K562 (cell line): ENCODE results near the gene HOXC12. TPM values are rescaled to one million over a fixed set of nuclear protein-coding genes. Genes with fewer than 3 reads are reported as not detected.

Experiments used
- AFF4 ChIP-seq: sonication (generic); formaldehyde crosslinking; IDR thresholded peaks from 2 replicates; pipeline ENCODE4 v1.8.0; 2023; ENCODE audit warnings: mild to moderate bottlenecking, missing genetic modification reagents
- CBX2 ChIP-seq: fragments of 200-600 bp; sonication (generic); IDR thresholded peaks from one replicate; pipeline ENCODE4 v1.6.1; 2012; ENCODE audit warnings: mild to moderate bottlenecking, low read length, inconsistent platforms; ENCODE audit not compliant: insufficient read depth, poor library complexity, severe bottlenecking
- DDX20 ChIP-seq: fragments of 450-650 bp; IDR thresholded peaks from 2 replicates; pipeline ENCODE4 v1.6.1; 2016; ENCODE audit warnings: missing genetic modification characterization, low read depth, mild to moderate bottlenecking, missing compliant biosample characterization, moderate library complexity
- EGR1 ChIP-seq: fragments of 450-650 bp; conservative IDR thresholded peaks from 2 replicates; pipeline ENCODE4 v1.6.1; 2017; ENCODE audit warnings: mild to moderate bottlenecking
- LCOR ChIP-seq: sonication (generic); formaldehyde crosslinking; IDR thresholded peaks from 2 replicates; pipeline ENCODE4 v1.8.0; 2022; ENCODE audit warnings: mild to moderate bottlenecking, missing genetic modification reagents
- PCBP2 ChIP-seq: fragments of 200-400 bp; formaldehyde crosslinking; IDR thresholded peaks from 2 replicates; pipeline ENCODE4 v1.6.1; 2018; ENCODE audit warnings: low read length, low read depth, mild to moderate bottlenecking, moderate library complexity; ENCODE audit not compliant: poor library complexity, severe bottlenecking
- TEAD1 ChIP-seq, 2 experiments: fragments of 450-650 bp in 1 of 2; sonication (generic) in 1 of 2; formaldehyde crosslinking; IDR thresholded peaks; 2 replicates each; pipeline versions ENCODE4 v1.4.0 to v1.8.0; 2020 to 2022; ENCODE audit warnings: mild to moderate bottlenecking in 2 of 2, missing genetic modification reagents in 1 of 2
- TRIM24 ChIP-seq, 2 experiments: fragments of 450-650 bp; IDR thresholded peaks; 2 replicates each; pipeline ENCODE4 v1.6.1; 2016
- ZBTB17 ChIP-seq: fragments of 450-650 bp; formaldehyde crosslinking; IDR thresholded peaks from 2 replicates; pipeline ENCODE4 v1.4.0; 2020; ENCODE audit warnings: mild to moderate bottlenecking
- ZFP1 ChIP-seq: fragments of 450-650 bp; formaldehyde crosslinking; IDR thresholded peaks from 2 replicates; pipeline ENCODE4 v1.4.0; 2020; ENCODE audit warnings: mild to moderate bottlenecking, mixed read lengths
- polyA plus RNA-seq, 8 experiments: library from polyadenylated mRNA; depleted of rRNA in 4 of 8; stranded (reverse) in 5 of 8; unstranded in 3 of 8; fragments of >200 nt; fragmentation: Nextera tagmentation in 2 of 8; fragmentation: Illumina TruSeq in 1 of 8; extraction: Ambion mirVana in 2 of 8; extraction: Trizol in 1 of 8; gene quantifications; 2 replicates each; pipeline versions ENCODE4 v1.2.1 to v1.2.3, GENCODE V29; 2011 to 2014; ENCODE audit warnings: inconsistent platforms in 1 of 8, missing spikeins in 1 of 8
- total RNA-seq, 7 experiments: library from RNA; depleted of rRNA in 6 of 7; stranded (reverse); fragments of >200 nt in 6 of 7; fragmentation: Illumina TruSeq in 2 of 7; extraction: Trizol in 2 of 7; gene quantifications; 2 replicates each; pipeline versions ENCODE4 v1.2.1 to v1.2.3, GENCODE V29; 2011 to 2021; ENCODE audit warnings: low replicate concordance in 1 of 7
- TF ChIP-seq, protein P1 (sequence below), 3 experiments: fragments of 200-800 bp in 1 of 3; fragments of 250-450 bp in 1 of 3; fragments of 450-650 bp in 1 of 3; sonication (Bioruptor Pico) in 1 of 3; sonication (Bioruptor generic) in 1 of 3; formaldehyde crosslinking in 1 of 3; IDR thresholded peaks; 2 replicates each; pipeline versions ENCODE4 v1.6.1 to v1.8.0; 2016 to 2022; ENCODE audit warnings: mild to moderate bottlenecking in 2 of 3, missing genetic modification characterization in 2 of 3, missing compliant biosample characterization in 1 of 3, moderate library complexity in 1 of 3

HOXC12 gene
- total and polyA plus RNA-seq, 9 of the 15 experiments (the other 6 are each of a cell fraction or from before 2014, with no cell fraction given) = 0.04 to 0.36 (median 0.11) TPM; not detected in 1

DNA sequence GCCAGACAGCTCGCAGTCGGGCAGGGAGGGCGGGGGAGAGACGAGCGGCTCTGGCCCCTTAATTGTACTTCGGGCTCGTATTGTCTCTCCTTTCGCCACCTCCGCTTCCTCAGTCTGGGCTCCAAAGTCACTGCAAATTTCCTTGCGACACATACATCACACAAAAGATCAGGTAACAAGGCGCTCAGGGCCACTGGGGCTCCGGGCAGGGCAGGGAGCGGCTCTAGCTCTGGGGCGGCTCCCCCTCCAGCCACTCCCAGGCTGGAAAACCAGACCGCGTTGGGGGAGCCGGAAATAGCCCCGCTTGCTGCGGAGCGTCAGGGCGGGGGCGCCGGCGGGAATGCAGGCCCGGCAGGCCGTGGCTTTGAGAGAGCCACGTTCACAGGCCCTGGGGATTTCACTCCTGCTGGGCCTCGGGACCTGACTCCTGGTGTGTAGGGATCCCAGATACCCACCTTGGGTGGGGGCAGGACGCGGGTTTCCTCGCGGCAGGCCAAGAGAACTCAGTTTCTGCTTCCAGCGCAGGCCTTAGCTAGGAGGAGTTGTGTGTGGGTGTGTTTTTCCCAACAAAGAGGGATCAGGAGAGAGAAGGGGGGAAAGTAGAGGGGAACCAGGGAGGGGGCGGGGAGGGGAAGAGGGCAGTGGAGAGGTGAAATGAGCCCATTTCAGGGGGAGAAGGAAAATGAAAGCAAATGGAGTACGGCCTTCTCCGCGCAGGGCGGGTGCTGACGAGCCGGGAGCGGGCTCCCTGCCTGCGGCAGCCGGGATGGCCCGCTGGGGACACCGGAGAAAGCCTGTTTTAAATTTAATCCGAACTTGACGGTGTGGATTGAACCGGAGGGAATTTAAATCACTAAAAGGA, 40.9 kb downstream of the HOXC12 start (continued):
- TF ChIP-seq CBX2 = no peak
- peak; percentile 80 for TF ChIP-seq EGR1
- no peak for TF ChIP-seq TRIM24 (IDR thresholded peaks at IDR 0.05)
- TF ChIP-seq, protein P1, sequence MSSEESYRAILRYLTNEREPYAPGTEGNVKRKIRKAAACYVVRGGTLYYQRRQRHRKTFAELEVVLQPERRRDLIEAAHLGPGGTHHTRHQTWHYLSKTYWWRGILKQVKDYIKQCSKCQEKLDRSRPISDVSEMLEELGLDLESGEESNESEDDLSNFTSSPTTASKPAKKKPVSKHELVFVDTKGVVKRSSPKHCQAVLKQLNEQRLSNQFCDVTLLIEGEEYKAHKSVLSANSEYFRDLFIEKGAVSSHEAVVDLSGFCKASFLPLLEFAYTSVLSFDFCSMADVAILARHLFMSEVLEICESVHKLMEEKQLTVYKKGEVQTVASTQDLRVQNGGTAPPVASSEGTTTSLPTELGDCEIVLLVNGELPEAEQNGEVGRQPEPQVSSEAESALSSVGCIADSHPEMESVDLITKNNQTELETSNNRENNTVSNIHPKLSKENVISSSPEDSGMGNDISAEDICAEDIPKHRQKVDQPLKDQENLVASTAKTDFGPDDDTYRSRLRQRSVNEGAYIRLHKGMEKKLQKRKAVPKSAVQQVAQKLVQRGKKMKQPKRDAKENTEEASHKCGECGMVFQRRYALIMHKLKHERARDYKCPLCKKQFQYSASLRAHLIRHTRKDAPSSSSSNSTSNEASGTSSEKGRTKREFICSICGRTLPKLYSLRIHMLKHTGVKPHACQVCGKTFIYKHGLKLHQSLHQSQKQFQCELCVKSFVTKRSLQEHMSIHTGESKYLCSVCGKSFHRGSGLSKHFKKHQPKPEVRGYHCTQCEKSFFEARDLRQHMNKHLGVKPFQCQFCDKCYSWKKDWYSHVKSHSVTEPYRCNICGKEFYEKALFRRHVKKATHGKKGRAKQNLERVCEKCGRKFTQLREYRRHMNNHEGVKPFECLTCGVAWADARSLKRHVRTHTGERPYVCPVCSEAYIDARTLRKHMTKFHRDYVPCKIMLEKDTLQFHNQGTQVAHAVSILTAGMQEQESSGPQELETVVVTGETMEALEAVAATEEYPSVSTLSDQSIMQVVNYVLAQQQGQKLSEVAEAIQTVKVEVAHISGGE (CRISPR knock-in tag; IDR thresholded peaks at IDR 0.05) = peak in 2 of 3 experiments; percentile 74 to 85; a peak in 4 of 6 replicates
- TF ChIP-seq ZFP1 = no peak
- peak; percentile 43 to 87; a peak in 2 of 4 replicates for TF ChIP-seq TEAD1 (CRISPR knock-in tag; IDR thresholded peaks at IDR 0.05)
- no peak for TF ChIP-seq DDX20 (tag)
- peak; percentile 29; the same call in 1 of the 2 replicates for TF ChIP-seq LCOR (CRISPR knock-in tag)
- no peak; the same call in 1 of the 2 replicates for TF ChIP-seq AFF4
- no peak for TF ChIP-seq PCBP2
- 0 out of 2 replicates have a peak, but pooled peaks have one; percentile 40 for TF ChIP-seq ZBTB17 (CRISPR knock-in tag)
